HepG2 (cell line): ENCODE data around the gene ARL15. TPM values are rescaled to one million over a fixed set of nuclear protein-coding genes. Genes with fewer than 3 reads are reported as not detected.

ENCODE experiments used
- ATAC-seq: fragments of 200-7000 bp; cut with Tn5 transposase; 3 replicates; pipeline ENCODE4 v1.9.1; 2020; ENCODE audit warnings: mild to moderate bottlenecking, moderate library complexity
- BruUV-seq: library from RNA; stranded (reverse); fragments of 400-500 nt; replicated peaks from 2 replicates; lab custom pipeline; 2021; lab: Mats Ljungman, UMichigan
- CTCF ChIA-PET: fragments of 300-600 bp; formaldehyde crosslinking; extraction: SDS; loops from one replicate; lab custom pipeline; 2021; ENCODE audit warnings: low total read pairs, inconsistent platforms, low intra/inter-chr PET ratio; lab: Yijun Ruan, JAX
- POLR2A ChIA-PET: fragments of 350-600 bp; sonication (Branson Sonifier 250); formaldehyde crosslinking; loops from one replicate; lab custom pipeline; 2020; ENCODE audit warnings: antibody characterized with exemption, inconsistent platforms; lab: Yijun Ruan, JAX
- DNase-seq: peaks from one replicate; pipeline ENCODE4 v3.0.0-alpha.2; 2015; ENCODE audit warnings: low spot score
- FAIRE-seq: peaks from 3 replicates; lab custom pipeline; 2011; peaks lifted over from hg19 to GRCh38; lab: Jason Lieb, UNC
- H2AFZ ChIP-seq: one replicate; pipeline ENCODE4 v1.6.1; 2011; ENCODE audit warnings: low read length, inconsistent platforms
- H3K27ac ChIP-seq: fragments of 300-600 bp; 3 replicates; pipeline ENCODE4 v1.8.0; 2011; ENCODE audit warnings: mixed run types, mild to moderate bottlenecking, mixed read lengths, low read length, inconsistent platforms; ENCODE audit not compliant: insufficient read depth; ENCODE audit errors: extremely low read length
- H3K27me3 ChIP-seq, 2 experiments: fragments of 200-600 bp in 1 of 2; 2 replicates in 1 of 2; 3 replicates in 1 of 2; pipeline versions ENCODE4 v1.6.0 to v1.8.0; 2011; ENCODE audit warnings: low read length in 2 of 2, mild to moderate bottlenecking in 2 of 2, moderate library complexity in 2 of 2, inconsistent platforms in 1 of 2; ENCODE audit not compliant: insufficient read depth in 2 of 2, control insufficient read depth in 1 of 2
- H3K36me3 ChIP-seq, 2 experiments: fragments of 200-600 bp in 1 of 2; replicated peaks in 1 of 2; 2 replicates in 1 of 2; 3 replicates in 1 of 2; pipeline versions ENCODE4 v1.5.1 to v1.8.0; 2011; ENCODE audit warnings: low read length in 2 of 2, inconsistent platforms in 1 of 2; ENCODE audit not compliant: insufficient read depth in 2 of 2, control insufficient read depth in 1 of 2
- H3K4me1 ChIP-seq: 2 replicates; pipeline ENCODE4 v1.5.1; 2012; ENCODE audit warnings: low read length, inconsistent platforms; ENCODE audit not compliant: insufficient read depth
- H3K4me2 ChIP-seq: 2 replicates; pipeline ENCODE4 v1.6.0; 2011; ENCODE audit warnings: low read depth, low read length, inconsistent platforms
- H3K4me3 ChIP-seq, 3 experiments: fragments of 200-600 bp in 1 of 3; sonication (generic), shearing (Covaris generic) in 1 of 3; replicated peaks in 1 of 3; 2 replicates each; pipeline ENCODE4 v1.5.1; 2011 to 2016; ENCODE audit warnings: low read length in 3 of 3, inconsistent platforms in 2 of 3, low read depth in 2 of 3, mild to moderate bottlenecking in 2 of 3, control low read depth in 1 of 3, mixed read lengths in 1 of 3; ENCODE audit not compliant: insufficient read depth in 1 of 3
- H3K79me2 ChIP-seq: one replicate; pipeline ENCODE4 v1.6.1; 2011; ENCODE audit warnings: low read length, inconsistent platforms; ENCODE audit not compliant: insufficient read depth
- H3K9ac ChIP-seq: 2 replicates; pipeline ENCODE4 v1.6.0; 2011; ENCODE audit warnings: mild to moderate bottlenecking, low read depth, low read length, inconsistent platforms; ENCODE audit not compliant: insufficient read depth
- H3K9me3 ChIP-seq: 2 replicates; pipeline ENCODE4 v1.5.1; 2012; ENCODE audit warnings: mild to moderate bottlenecking, low read length
- H4K20me1 ChIP-seq: 2 replicates; pipeline ENCODE4 v1.6.0; 2011; ENCODE audit warnings: inconsistent platforms, mild to moderate bottlenecking, low read length, moderate library complexity; ENCODE audit not compliant: insufficient read depth
- HNRNPUL1 ChIP-seq: fragments of 200-400 bp; formaldehyde crosslinking; IDR thresholded peaks from 2 replicates; pipeline ENCODE4 v1.6.1; 2017; ENCODE audit warnings: low read depth, mild to moderate bottlenecking, low read length, moderate library complexity
- MNT ChIP-seq: fragments of 450-650 bp; IDR thresholded peaks from 2 replicates; pipeline ENCODE4 v1.6.1; 2016
- PITX1 ChIP-seq: sonication (generic); formaldehyde crosslinking; IDR thresholded peaks from 2 replicates; pipeline ENCODE4 v1.5.1; 2020; ENCODE audit warnings: mild to moderate bottlenecking, missing genetic modification reagents
- RFX5 ChIP-seq: IDR thresholded peaks from 2 replicates; pipeline ENCODE4 v1.6.1; 2011; ENCODE audit warnings: low read depth, low read length, improper control_type of control experiment
- TRAFD1 ChIP-seq: sonication (generic); formaldehyde crosslinking; IDR thresholded peaks from 2 replicates; pipeline ENCODE4 v1.5.1; 2020; ENCODE audit warnings: missing genetic modification reagents, mild to moderate bottlenecking, borderline replicate concordance
- ZNF10 ChIP-seq: sonication (generic); formaldehyde crosslinking; IDR thresholded peaks from 2 replicates; pipeline ENCODE4 v1.4.0; 2020; ENCODE audit warnings: mild to moderate bottlenecking, low read depth, missing genetic modification reagents, borderline replicate concordance
- ZNF230 ChIP-seq: sonication (generic); formaldehyde crosslinking; IDR thresholded peaks from 2 replicates; pipeline ENCODE4 v1.4.0; 2020; ENCODE audit warnings: mild to moderate bottlenecking, missing genetic modification reagents
- ZNF34 ChIP-seq: sonication (generic); formaldehyde crosslinking; IDR thresholded peaks from 2 replicates; pipeline ENCODE4 v1.4.0; 2020; ENCODE audit warnings: mild to moderate bottlenecking, missing genetic modification reagents, borderline replicate concordance
- WGBS: methylation state at CpG from one replicate; pipeline ENCODE4 v1.1.6; 2017; ENCODE audit warnings: low lambda C conversion rate; 5-methylcytosine and 5-hydroxymethylcytosine counted together
- in situ Hi-C: cut with HindIII; loops from 2 replicates; pipeline ENCODE4 v1.10.0; 2017; ENCODE audit warnings: low pct_unique_long_range_greater_than_20kb; ENCODE audit not compliant: extremely low pct_ligation_motif_present
- intact Hi-C: fragments of 100-400 bp; cut with micrococcal nuclease; formaldehyde crosslinking; loops from one replicate; pipeline ENCODE4 v1.10.0; 2022; ENCODE audit not compliant: unreplicated experiment
- polyA plus RNA-seq, 8 experiments: library from polyadenylated mRNA; depleted of rRNA in 3 of 8; stranded (reverse) in 7 of 8; unstranded in 1 of 8; fragments of >200 nt; fragmentation: Illumina TruSeq in 4 of 8; extraction: Trizol in 4 of 8; gene quantifications; 2 replicates each; pipeline versions ENCODE4 v1.2.1 to v1.2.3, GENCODE V29; 2011 to 2016; ENCODE audit warnings: low read depth in 4 of 8, missing spikeins in 1 of 8, mixed read lengths in 1 of 8; ENCODE audit not compliant: insufficient read depth in 1 of 8
- total RNA-seq, 5 experiments: library from RNA; depleted of rRNA; stranded (reverse); fragments of >200 nt; fragmentation: Illumina TruSeq; extraction: Trizol; gene quantifications; 2 replicates each; pipeline ENCODE4 v1.2.3, GENCODE V29; 2016; ENCODE audit warnings: low read depth in 1 of 5

Gene ARL15
- total and polyA plus RNA-seq, 2 of the 13 experiments (the other 11 are each of a cell fraction or from before 2014, with no cell fraction given) = 2.5 to 7.7 TPM

- TF ChIP-seq TRAFD1 (CRISPR knock-in tag) (no peak), RFX5 (no peak), ZNF230 (no peak), ZNF34 (CRISPR knock-in tag) (no peak), ZNF10 (CRISPR knock-in tag) (no peak)
These were observed 222.3 kb downstream of the ARL15 start (continued) for GRCh38 chr5:54088081-54088480.

DNA sequence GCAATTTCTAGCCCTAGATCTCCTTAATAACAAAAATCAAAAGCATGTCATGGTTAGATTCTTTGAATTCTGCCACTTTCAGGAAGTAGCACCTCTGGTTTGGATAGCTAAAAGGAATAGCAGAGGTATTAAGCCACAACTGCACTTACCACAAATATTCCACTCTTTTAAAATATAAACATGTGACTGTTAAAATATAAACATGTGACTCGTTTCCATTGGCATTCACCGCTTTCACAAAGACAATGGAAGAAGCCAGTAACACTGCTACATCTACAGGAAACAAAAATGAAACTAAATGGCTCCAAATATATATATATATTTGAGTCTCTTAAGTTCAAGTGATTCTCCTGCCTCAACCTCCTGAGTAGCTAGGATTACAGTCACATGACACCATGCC, 222.9 kb downstream of the ARL15 start:
- Histone ChIP-seq H3K4me1 (no peaks in the 10 kb centered on the region), H3K9me3 (no peaks in the 10 kb centered on the region), H4K20me1 (no peaks in the 10 kb centered on the region), H3K79me2 (no peaks in the 10 kb centered on the region), H3K36me3 (no peaks in the 10 kb centered on the region), H3K4me3 (no peak overlapping the region), H3K27me3 (no peaks in the 10 kb centered on the region), H2AFZ (no peak overlapping the region), H3K9ac (no peak overlapping the region), H3K4me2 (no peak overlapping the region), H3K27ac (no peak overlapping the region)
- TF ChIP-seq PITX1 = no peak
- TF ChIP-seq MNT = peak; percentile 44; the same call in 1 of the 2 replicates
- no peak for TF ChIP-seq HNRNPUL1
- FAIRE-seq (no peak), DNase-seq (no peak), ATAC-seq (no peak)
- in situ Hi-C loops (no loop called here), intact Hi-C loops (no loop called here)
- POLR2A ChIA-PET = no interaction called here
- WGBS = 65% methylated on average over 2 of the region's 2 CpGs
- CTCF ChIA-PET = no interaction called here
- no TSS peak for BruUV-seq
